GM18868 (cell line): ENCODE data around the gene ATP11A.

Experiments
- ATAC-seq: cut with Tn5 transposase; IDR thresholded peaks from one replicate; pipeline ENCODE4 v1.9.1; 2021; ENCODE audit warnings: mild to moderate bottlenecking, moderate library complexity; ENCODE audit not compliant: unreplicated experiment

The ATP11A gene

DNA sequence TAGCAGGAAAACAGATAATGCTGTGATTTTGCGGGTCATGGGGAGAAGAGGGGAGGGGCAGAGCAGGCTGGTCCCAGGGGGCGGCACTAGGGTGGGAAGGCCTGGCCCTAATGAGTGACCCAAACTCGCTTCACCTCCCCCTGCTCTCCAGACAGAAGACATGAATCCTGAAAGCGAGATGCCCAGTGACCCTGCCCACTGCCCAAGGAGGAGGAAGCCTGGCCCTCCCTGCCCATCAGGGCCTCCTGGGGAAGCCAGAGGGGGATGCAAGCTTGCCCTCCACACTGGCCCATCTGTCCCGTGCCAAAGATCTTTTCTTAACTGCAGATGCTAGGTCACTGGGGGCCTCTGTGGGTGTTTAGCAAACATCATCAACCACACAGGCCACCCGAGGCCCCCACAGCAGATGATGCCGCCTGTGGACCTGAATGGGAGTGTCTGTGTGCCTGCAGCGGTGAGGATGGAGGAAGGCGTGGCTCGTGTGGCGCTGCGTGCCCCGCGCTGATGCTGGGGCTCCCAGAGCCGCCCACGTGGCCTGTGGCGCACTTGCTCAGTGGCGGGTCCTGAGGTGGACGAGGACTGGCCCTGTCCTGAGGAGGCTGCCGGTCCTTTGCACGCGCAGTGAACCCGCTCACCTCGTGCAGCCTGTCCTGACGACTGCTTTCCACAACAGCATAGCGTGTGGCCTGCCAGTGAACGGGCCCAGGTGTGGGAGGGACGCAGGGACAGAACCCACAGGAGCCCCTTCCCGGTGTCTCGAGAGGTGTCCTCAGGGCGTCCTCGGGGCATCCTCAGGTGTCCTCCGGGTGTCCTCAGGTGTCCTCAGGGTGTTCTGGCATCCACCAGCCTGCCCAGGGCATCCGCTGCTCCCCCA lies 198.6 kb downstream of the ATP11A start:
- no peak for ATAC-seq

GRCh38 chr13:112889351-112890290 lies 199.8 kb downstream of the ATP11A start:
- no peak for ATAC-seq

DNA sequence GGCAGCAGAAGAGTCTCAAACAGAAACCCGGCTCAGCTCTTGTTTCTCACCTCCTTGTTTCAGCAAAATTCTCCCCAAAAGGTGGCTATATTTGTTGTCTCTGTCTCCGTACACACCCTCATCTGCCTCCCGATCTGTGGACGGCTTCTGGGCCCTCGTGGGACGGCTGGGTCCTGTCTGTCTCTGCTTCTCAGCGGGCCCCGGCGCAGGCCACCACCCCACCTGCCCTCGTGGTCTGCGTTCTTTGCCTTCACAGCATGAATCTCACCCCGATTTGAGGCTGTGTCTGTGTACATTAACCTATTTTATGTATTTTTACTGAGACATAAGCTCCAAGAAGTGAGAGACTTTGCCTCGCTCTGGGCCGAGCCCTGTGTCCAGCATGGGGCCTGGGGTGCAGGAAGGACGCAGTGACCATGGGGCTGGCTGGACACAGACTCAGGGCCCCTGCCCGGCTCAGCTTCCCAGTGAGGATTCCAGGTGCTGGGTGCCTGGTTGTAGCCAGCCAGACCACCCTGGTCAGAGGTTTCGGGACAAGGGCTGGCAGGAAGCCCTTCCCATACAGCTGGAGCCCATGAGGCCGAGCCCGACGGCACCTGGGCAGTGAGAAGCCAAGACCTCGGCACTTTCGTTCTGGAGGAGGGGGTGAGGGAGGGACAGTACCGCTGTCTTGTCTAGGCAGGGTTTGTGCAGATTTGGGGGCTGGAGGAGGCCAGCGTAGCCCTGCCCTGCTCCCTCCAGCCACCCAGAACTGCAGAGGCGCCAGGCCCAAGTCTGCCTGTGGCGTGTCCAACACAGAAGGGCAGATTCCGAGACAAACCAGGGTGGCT lies 200.7 kb downstream of the ATP11A start:
- ATAC-seq: no peak

DNA sequence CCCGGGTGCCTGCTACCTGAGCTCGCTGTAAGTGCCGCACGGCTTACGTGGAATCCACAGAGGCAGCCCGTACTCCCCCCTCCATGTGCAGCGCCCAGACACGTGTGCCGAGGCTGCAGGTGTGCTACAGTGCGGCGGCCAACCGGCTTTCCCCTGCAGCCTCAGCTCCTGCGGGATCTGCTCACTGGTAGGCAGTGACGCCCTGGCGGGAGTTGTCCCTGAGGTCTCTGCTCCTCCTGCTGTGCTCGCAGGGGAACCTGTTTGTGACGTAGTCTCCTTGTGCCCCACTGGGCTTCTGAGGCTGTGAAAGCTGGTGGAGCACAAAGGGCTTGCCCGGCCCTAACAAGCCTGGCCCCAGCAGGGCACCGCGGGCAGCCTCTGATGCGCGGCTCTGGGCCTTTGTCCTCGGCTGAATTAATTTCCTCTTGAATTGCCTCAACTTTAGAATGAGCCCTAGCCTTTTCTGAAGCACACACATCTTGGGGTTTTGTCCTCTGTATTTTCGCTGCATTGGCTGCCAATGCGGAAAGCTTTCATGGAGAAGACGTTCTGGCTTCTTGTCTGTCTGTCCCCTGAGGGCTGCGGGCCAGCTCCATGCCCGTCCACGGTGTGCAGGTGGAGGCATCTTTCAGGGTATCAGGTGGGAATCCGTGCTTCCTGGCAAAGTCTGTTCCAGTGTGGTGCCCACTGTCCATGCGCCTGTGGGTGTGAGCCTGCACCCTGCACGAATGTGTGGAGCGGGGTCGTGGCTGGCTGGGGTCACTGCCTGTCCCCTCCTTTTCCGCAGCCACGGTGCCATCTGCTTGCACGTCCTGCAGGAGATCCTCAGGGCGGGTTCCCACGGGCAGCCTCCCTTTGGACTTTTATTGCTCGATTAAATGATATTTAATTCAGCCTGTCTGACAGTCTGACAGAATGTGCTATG lies 201.9 kb downstream of the ATP11A start:
- no peak for ATAC-seq

GRCh38 chr13:112892426-112893206 lies 202.8 kb downstream of the ATP11A start:
- ATAC-seq: no peak

- no peak for ATAC-seq
These were observed 203.3 kb downstream of the ATP11A start for GRCh38 chr13:112893207-112893569.

- ATAC-seq: peak; percentile 41
These were observed 204.0 kb downstream of the ATP11A start for GRCh38 chr13:112893570-112894422.

GRCh38 chr13:112894423-112894672 lies 204.5 kb downstream of the ATP11A start:
- ATAC-seq: peak; percentile 18

- no peak for ATAC-seq
These were observed 205.0 kb downstream of the ATP11A start for GRCh38 chr13:112894673-112895481.

DNA sequence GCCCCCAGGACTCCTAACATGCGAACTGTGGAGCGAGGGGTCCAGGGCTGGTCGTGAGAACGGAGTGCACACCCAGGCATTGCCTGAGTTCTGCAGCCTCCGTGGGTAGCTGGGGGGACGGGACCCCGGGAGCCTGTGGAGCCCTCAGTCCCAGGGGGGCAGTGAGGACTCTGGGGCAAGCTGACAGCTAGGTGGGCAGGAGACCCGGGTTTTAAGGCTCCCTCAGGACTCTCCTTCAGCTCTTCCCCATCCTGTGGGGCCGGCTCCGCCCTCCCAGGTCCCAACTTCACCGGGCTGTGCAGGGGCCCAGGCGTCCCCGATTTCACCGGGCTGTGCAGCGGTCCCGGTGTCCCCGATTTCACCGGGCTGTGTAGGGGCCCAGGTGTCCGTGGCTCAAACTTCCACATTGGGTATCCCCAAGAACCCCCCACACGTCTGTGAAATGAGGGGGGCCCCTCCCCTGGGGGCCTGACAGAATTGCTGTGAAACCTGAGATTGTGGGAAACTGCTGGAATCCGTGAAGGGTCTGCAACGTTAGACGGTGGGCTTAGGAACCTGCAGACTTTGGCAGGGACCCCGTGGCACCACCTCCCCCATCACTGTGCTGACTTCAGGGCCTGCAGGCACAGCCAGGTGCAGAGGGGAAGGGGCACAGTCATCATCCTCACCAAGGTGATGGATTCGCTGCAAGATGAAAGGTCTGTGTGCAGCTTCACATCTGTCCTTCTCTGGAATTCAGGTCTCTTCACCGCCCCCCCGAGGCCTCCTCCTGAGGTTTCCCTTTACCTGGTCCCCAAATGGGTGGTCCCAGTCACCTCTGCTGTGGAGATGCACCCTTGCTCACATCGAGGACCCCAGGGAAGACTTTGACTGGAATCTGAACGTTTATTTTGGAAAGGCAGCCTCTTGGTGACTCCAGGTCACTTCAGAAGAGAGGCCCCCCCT lies 206.0 kb downstream of the ATP11A start:
- no peak for ATAC-seq

- no peak for ATAC-seq
These were observed 207.1 kb downstream of the ATP11A start for GRCh38 chr13:112896736-112897602.

DNA sequence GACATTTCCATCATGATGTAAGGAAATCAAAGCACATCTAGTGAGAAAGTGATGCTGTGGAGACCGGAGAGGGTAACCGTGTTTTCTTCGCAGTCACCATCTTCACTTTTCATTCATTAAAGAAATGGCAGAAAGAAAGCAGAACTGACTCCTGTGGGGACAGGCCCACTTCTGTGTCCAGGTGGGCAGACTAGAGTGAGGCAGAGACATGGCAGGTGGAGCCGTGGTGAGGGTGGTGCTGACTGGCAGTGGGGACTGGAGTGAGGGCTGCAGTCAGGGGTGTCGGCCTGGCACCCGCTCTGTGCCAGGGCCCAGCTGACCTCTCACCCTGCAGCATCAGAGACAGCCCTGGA lies 207.7 kb downstream of the ATP11A start:
- no peak for ATAC-seq

DNA sequence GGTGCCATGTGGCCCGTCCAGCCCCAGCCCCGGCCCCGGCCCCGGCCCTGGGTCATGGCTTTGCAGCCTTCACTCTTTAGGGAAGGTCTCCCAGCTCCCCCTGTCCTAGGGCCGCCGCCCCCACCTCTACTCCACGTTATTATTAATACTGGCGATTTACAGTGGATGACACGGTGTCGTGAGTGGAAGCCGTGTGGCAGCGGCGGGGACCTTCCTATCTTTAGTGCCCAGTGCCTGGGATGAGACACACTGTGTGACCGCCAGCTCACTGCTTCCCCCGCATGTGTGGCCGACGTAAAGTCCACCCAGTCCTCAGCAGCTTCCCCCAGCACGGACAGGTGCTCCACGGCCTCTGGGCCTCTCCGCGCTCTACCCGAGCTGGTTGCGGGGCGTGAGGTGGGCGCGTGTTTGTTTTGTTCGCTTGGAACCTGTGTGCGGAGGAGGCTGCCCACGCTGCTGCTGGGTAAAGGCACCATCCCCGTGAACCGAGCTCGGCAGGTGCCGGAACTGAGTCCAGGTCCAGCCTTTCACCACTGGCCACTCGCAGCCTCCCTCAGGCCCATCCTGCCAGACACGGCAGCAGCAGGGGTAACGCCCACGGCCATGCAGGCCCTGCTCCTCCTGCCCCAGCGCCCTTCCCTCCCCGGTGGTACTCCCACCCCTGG lies 208.2 kb downstream of the ATP11A start:
- ATAC-seq: no peak

- no peak for ATAC-seq
These were observed 208.9 kb downstream of the ATP11A start for GRCh38 chr13:112898621-112899280.
